HEK293T (cell line): ENCODE measurements around the gene TNS3.

Experiments
- CTBP1 ChIP-seq: fragments of 450-650 bp; IDR thresholded peaks from 2 replicates; pipeline ENCODE4 v1.6.1; 2016; ENCODE audit warnings: borderline replicate concordance
- L3MBTL2 ChIP-seq: fragments of 450-650 bp; conservative IDR thresholded peaks from 2 replicates; pipeline ENCODE4 v1.6.1; 2016; ENCODE audit warnings: mild to moderate bottlenecking
- TARDBP ChIP-seq: fragments of 450-650 bp; IDR thresholded peaks from 2 replicates; pipeline ENCODE4 v1.6.1; 2016

- no peak for TF ChIP-seq L3MBTL2
- TF ChIP-seq CTBP1, result no peak
- TF ChIP-seq TARDBP, result no peak
Observed at GRCh38 chr7:47320296-47320695, 261.6 kb downstream of the TNS3 start.
